Skin of body (tissue), 2 donors: Measurements from ENCODE around the gene MARCHF3. TPM values are rescaled to one million over a fixed set of nuclear protein-coding genes. Genes with fewer than 3 reads are reported as not detected.
"Not testable (repeated sequence)": the region's sequence is repeated elsewhere in the genome, so short reads cannot be mapped to it uniquely, and the experiment has no call there.

Experiments used
- DNase-seq: peaks from one replicate; lab custom pipeline; 2025; lab: John Stamatoyannopoulos, UW
- total RNA-seq: library from RNA; depleted of rRNA; stranded (reverse); fragments of >200 nt; gene quantifications from one replicate; pipeline ENCODE4 v1.2.3, GENCODE V29; 2014

The MARCHF3 gene
- total RNA-seq, 1 donor from 2014 or later, result 18.5 TPM

- no peak for DNase-seq
These were observed 21.2 kb upstream of the MARCHF3 start for GRCh38 chr5:127051591-127051990.

- DNase-seq, result no peak
These were observed 16.1 kb upstream of the MARCHF3 start for GRCh38 chr5:127046343-127047072.

DNA sequence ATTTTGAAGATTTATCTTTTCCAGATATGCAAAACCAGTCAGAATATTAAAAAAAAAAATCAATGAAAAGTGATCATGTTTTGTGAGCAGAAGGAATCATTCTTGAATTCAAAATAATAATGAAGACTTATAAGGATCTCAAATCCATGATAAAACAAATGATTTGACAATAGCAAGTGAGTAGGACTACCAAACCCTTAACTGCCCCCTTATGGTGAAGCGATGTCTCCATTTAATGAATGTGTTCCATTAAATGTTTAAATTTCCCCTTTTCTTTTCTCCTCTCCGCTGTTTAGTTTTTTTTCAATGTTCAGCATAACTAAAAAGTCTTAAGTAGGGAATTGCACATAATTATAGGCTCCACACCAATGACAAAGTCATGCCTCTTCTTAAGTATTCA lies 12.2 kb upstream of the MARCHF3 start:
- no peak for DNase-seq

DNA sequence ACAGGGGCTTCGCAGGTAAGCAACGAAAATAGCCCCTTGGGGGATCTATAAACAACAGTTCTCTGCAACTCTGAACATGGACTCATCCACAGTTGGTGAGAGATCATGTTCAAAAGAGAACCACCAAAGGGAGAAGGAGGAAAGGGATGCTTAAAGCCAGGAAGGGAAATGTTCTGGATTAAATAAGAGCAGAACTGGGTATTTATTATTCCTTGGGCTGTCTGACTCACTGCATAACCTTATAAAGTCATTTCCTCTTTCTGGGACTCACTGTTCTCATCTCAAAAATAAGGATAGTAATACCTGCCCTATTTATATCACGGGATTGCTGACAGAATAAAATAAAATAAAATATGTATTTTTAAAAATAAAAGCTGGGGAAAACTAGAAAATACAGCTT lies 11.2 kb upstream of the MARCHF3 start:
- DNase-seq, result no peak

DNA sequence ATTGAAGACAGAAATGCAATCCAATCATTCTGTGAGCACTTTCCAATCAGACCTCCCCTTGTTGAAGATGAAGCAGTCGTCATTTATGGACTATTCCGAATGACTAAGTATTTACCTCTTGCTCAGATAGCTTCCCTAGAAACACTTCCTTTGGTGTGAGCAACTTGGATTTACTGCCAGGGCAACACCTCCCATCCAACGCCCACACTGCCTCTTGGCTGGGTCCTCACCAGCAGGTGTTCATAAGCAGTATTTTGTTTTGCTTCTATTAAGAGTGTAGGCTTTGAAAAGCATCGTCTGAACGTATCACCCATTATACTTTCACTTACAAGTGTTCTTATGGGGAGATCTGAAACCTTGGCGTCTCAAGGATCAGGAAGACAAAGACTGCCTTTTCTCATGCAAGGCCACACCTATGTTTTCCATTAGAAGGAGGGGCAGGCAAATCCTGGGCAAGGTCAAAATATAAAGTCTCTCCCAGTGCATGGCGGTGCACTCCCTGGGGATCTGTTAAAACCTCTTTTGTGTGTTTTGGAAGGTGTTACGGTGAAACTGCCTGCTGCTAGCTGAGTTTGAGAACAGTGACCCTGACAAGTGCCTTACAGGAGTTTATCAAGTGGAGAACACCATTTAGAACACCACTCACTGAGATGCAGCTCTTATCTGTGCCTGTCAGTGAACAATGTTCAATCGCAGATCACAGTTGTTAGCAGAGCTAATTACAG lies 10.6 kb upstream of the MARCHF3 start:
- no peak for DNase-seq

- DNase-seq, result no peak
These were observed 8.2 kb upstream of the MARCHF3 start for GRCh38 chr5:127038550-127038949.

- DNase-seq, result no peak
These were observed 1.5 kb upstream of the MARCHF3 start for GRCh38 chr5:127031863-127032232.

GRCh38 chr5:127031147-127031862 lies 947 bp upstream of the MARCHF3 start:
- no peak for DNase-seq

DNA sequence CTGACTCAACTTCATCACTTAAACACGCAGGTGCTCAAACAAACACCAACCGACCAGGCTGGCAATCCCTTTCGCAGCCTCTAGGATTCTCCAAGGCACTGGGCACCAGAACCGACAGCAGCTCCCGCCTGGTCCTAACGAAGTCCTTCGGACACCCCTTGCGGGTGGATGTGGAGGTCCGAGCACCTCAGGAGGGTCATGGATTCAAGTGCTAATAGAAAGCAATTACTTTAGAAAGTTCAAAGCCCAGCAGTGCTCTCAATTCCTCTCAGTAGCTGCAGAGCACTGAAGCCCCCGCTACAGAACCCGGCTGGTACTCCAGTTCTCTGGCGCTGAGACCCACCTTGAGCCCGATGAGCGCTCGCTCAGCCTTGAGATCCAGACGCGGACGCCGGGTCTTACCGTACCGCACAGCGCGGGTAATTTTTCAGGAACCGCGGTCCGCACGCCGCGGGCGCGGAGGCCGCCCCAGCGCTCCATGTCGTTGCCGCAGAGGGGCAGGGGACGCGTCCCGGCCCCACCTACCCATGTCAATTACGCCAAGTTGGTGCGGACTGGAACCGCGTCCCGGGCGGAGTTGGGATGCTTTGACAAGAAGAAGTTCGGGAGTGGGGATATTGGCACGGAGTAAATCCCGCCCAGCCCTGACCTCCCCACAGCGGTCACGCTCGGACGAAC lies 638 bp downstream of the MARCHF3 start:
- DNase-seq, result no peak

GRCh38 chr5:127028822-127029457 lies 1.4 kb downstream of the MARCHF3 start:
- DNase-seq, result no peak

GRCh38 chr5:127027539-127027938 lies 2.8 kb downstream of the MARCHF3 start:
- DNase-seq, result no peak

DNA sequence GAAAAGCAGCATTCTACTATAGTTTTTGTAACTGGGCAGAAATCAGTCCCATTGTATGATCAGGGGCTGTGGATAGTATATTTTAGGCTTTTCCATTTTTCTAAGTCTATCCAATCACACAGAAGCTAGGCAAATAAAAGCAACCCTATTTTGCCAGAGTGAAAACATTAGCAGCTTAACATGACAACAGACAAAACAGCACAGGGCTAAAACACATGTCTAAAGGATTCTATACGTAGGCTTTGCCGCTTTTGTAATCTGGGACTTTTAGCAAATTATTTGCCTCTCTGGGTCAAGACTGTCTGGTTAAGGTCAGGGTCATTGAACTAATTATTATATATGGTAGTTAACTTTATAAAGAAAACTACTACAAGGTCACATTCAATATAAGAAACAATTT lies 4.2 kb downstream of the MARCHF3 start:
- no peak for DNase-seq

DNA sequence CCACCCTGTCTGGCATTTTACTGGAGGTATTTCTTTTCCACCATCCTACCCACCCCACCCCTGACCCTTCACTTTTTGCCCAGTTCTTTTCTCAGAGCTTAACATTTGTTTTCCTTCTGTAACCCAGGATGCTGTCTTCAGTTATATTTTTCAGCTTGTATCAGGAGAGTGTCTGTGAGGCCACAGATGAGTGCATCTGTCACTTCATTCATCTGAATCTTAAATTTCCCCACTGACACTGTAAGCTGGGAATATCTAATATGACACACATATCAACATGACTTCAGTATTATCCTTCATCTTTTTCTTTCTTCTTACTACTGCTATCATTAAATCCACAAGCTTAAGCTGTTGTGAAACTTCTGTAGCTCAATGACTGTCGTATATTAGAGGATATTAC lies 4.9 kb downstream of the MARCHF3 start:
- no peak for DNase-seq

DNA sequence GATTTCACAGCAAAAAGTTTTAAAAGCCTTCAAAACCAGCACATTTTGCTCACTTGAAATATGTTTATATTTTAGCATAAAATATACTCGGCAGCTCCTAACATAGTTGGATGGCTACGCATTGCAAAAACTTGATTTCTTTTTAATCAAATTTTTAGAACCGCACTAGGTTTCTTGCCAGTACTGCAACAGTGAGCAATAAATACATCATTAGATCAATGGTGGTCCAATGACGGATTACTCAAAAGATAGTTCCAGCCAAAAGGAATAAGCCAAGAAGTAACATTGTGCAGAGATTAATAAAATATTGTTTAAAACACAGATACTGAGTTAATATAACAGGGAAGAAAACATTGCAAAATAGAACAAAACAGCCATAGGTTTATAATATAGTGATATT lies 5.5 kb downstream of the MARCHF3 start:
- peak; percentile 49 for DNase-seq

DNA sequence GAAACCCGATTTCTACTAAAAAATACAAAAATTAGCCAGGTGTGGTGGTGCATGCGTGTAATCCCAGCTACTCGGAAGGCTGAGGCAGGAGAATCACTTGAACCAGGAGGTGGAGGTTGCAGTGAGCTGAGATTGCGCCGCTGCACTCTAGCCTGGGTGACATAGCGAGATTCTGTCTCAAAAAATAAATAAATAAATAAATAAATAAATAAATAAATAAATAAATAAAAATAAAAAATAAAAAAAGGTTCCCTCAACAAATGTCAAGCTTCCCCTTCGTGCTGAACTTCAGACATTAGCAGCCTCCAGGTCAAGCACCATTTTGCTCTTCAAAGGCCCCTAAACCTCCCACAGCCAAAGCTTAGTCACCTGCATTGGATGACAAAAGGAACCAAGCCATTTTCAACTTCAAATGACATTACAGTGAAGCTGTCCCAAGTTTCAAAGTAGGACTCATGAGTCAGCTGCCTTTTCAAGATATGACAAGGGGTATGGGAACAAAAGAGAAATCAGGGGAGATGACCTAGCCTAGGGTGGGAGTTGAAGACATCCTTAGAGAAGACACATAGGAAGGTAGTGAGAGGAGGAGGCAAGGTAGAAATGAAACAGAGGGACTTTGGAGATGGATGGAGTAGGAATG lies 6.7 kb downstream of the MARCHF3 start:
- DNase-seq, result not testable (repeated sequence)

DNA sequence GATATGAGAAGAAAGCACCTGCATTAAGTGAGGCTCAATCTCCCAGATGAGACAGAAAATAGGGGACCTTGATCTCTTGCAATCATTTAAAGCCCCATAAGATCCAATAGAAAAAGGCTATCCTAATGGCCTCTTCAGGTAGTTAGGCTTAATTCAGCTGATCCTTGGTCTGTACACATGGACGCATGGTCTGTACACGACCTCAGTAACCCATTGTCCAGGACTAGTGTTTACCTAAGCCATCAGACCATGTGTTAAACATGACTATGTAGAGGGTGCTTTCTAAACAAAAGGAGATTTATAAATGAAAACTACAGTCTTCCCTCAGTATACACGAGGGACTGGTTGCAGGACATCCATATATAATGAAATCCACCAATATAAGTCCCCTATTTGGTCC lies 7.5 kb downstream of the MARCHF3 start:
- DNase-seq, result no peak

DNA sequence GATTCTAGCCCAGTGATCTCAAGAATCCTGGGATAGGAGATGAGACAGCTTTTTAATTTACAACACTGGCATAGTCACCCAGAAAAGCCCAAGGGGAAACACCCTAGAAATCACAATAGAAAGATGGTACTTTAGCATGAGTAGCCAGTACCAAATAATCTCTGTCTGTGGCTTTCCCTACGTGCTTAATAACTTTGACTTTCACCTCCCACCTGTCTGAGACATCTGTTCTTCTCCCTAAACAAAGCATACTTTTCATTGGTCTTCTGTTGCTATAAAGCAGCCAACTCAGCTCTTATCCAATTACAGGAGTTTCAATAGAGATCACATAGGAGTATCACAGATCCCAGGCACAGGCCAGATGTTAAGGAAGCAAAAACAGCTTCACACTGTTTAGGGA lies 10.4 kb downstream of the MARCHF3 start:
- DNase-seq, result no peak

DNA sequence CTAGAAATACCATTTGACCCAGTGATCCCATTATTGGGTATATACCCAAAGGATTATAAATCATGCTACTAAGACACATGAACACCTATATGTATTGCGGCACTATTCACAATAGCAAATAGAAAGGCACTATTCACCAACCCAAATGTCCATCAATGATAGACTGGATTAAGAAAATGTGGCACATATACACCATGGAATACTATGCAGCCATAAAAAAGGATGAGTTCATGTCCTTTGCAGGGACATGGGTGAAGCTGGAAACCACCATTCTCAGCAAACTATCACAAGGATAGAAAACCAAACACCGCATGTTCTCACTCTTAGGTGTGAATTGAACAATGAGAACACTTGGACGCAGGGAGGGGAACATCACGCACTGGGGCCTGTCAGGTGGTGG lies 13.6 kb downstream of the MARCHF3 start:
- not testable (repeated sequence) for DNase-seq

- no peak for DNase-seq
These were observed 14.6 kb downstream of the MARCHF3 start for GRCh38 chr5:127015716-127016115.

DNA sequence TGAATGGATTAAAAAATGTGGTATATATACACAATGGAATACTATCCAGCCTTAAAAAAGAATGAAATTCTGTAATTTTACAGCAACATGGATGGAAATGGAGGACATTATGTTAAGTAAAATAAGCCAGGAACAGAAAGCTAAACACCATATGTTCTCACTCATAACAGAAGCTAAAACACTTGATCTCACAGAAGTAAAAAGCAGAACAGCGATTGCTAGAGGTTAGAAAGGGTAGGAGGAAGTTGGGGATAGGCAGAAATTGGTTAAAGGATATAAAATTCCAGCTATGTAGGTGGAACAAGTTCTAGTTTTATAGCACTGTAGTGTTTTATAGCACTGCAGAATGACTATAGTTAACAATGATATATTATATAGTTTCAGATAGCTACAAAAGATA lies 15.8 kb downstream of the MARCHF3 start:
- DNase-seq, result no peak

GRCh38 chr5:127013407-127013806 lies 17.0 kb downstream of the MARCHF3 start:
- no peak for DNase-seq
